Psoas muscle (tissue), 8 donors: ENCODE measurements around the gene GALR3. TPM values are rescaled to one million over a fixed set of nuclear protein-coding genes. Genes with fewer than 3 reads are reported as not detected.

Experiments used
- ATAC-seq, 4 donors: fragments of 200-7000 bp; cut with Tn5 transposase; one replicate each; pipeline ENCODE4 v1.9.1; 2020; ENCODE audit warnings: moderate library complexity in 3 of 4, mild to moderate bottlenecking in 2 of 4
- DNase-seq, 2 donors: peaks; one replicate each; pipeline ENCODE4 v3.0.0-alpha.2; 2020
- H3K27ac ChIP-seq: fragments of 200-600 bp; one replicate; pipeline ENCODE4 v1.8.0; 2022
- H3K27me3 ChIP-seq, 3 donors: fragments of 200-600 bp in 1 of 3; one replicate each; pipeline versions ENCODE4 v1.6.1 to v1.8.0; 2013 to 2022; ENCODE audit warnings: low read length in 2 of 3, mild to moderate bottlenecking in 2 of 3, moderate library complexity in 1 of 3; ENCODE audit not compliant: insufficient read depth in 3 of 3
- H3K36me3 ChIP-seq, 2 donors: fragments of 200-600 bp in 1 of 2; one replicate each; pipeline versions ENCODE4 v1.6.1 to v1.8.0; 2013 to 2022; ENCODE audit warnings: low read depth in 1 of 2, mild to moderate bottlenecking in 1 of 2, moderate library complexity in 1 of 2; ENCODE audit not compliant: insufficient read depth in 1 of 2
- H3K4me1 ChIP-seq: fragments of 200-600 bp; one replicate; pipeline ENCODE4 v1.8.0; 2022
- H3K4me3 ChIP-seq: fragments of 200-600 bp; one replicate; pipeline ENCODE4 v1.8.0; 2022; ENCODE audit warnings: mild to moderate bottlenecking
- H3K9me3 ChIP-seq: fragments of 200-600 bp; one replicate; pipeline ENCODE4 v1.8.0; 2022
- CTCF ChIP-seq: fragments of 200-600 bp; IDR thresholded peaks from one replicate; pipeline ENCODE4 v1.8.0; 2022; ENCODE audit warnings: antibody characterized with exemption
- WGBS, 3 donors: extraction: QIAGEN DNeasy Blood & Tissue Kit; methylation state at CpG; one replicate each; pipeline versions ENCODE4 v1.1.6 to v1.1.7; 2013; 5-methylcytosine and 5-hydroxymethylcytosine counted together
- intact Hi-C, 2 donors: fragments of 100-400 bp; cut with DNase I; formaldehyde crosslinking; loops; one replicate each; pipeline versions ENCODE4 v1.11.0 to v1.14.2; 2022
- polyA plus RNA-seq, 3 donors: library from polyadenylated mRNA; stranded (reverse); fragments of 200-250 nt; gene quantifications; one replicate each; pipeline ENCODE4 v1.2.3, GENCODE V29; 2013
- total RNA-seq, 4 donors: library from RNA; stranded (reverse); fragmentation: NEBNext Ultra II Directional in 2 of 4; extraction: Animal tissue kit (Norgen Biotek cat#: 25700) in 2 of 4; gene quantifications; one replicate each; pipeline versions ENCODE4 v1.2.1 to v1.2.4, GENCODE V29; 2021 to 2023
- donor health status: healthy with polysubstance abuse.
- donor health status: DM: no; HTN: no; CAD: no; lungs with moderate emphysema.
- donor health status: Bipolar disorder and iron deficiency.
- donor health status: healthy.
- donor health status: DM: yes; HTN: yes; CAD: no.
- donor health status: DM: no; HTN: no; CAD: no.
- donor health status: DM: no; HTN: no; CAD: no.
- donor health status: DM: yes; HTN: yes; CAD: no.

GALR3 gene
- total and polyA plus RNA-seq, 7 donors = 0.04 to 0.32 TPM; not detected in 5

DNA sequence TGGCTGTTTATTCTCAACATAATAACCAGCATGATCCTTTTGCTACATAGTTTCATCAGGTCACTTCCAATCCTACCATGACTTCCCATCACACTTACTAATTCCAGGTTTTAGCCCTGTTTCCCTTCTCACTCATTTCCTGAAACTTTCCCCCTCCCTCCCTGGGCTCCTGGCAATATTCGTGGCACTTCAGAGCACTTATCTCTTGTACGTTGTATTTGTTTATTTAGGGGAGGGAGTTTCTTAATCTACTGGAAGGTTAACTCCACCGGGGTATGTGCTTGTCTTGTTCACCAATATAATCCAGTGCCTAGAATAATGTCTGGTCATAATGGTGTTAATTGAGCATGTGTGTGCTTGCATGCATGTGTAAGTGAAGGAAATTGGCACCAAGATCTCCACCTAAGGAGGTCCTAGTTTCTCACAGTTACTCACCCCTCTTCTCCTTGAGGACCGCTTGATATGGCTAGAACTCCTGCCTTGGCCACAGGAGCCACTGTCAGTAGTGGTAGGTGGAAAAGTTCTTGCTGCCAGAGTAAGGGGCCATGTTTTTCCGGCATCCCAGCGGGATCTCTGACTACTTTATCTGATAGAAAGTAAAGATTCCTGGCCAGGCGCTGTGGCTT lies 37.7 kb downstream of the GALR3 start:
- Histone ChIP-seq H3K9me3 (no peaks in the 10 kb centered on the region), H3K4me1 (peaks cover 29% of the 10 kb centered on the region), H3K27me3 (no peaks in the 10 kb centered on the region), H3K27ac (peak overlapping the region; percentile 85), H3K36me3 (peaks cover 21 to 97% of the 10 kb centered on the region in 2 donors), H3K4me3 (no peak overlapping the region)
- no peak for DNase-seq
- no peak for ATAC-seq
- intact Hi-C loops = no loop called here
- 67 to 82% (median 70%) methylated on average over 7 of the region's 7 CpGs for WGBS, 3 donors
- no peak for TF ChIP-seq CTCF

- H3K27me3 ChIP-seq = no peaks in the 10 kb centered on the region
- peak overlapping the region; percentile 36 for H3K27ac ChIP-seq
- TF ChIP-seq CTCF = no peak
- ATAC-seq (peak in 1 of 4 donors; percentile 45), DNase-seq (no peak)
- intact Hi-C loops = loop anchor here (1.0 to 2.0 kb wide), 2 partner anchors 44 to 45 kb away; no protein-coding TSS in a partner anchor
- no peak overlapping the region for H3K4me3 ChIP-seq
- peaks cover 21 to 97% of the 10 kb centered on the region in 2 donors for H3K36me3 ChIP-seq
- no peaks in the 10 kb centered on the region for H3K9me3 ChIP-seq
- H3K4me1 ChIP-seq = peaks cover 29% of the 10 kb centered on the region
- 44 to 72% (median 46%) methylated on average over 7 of the region's 7 CpGs for WGBS, 3 donors
Observed at GRCh38 chr22:37862570-37863325, 39.6 kb downstream of the GALR3 start.

GRCh38 chr22:37865510-37865909 lies 42.3 kb downstream of the GALR3 start:
- intact Hi-C loops = no loop called here
- H3K4me1 ChIP-seq = peaks cover 24% of the 10 kb centered on the region
- no peak for DNase-seq
- no peaks in the 10 kb centered on the region for H3K9me3 ChIP-seq
- TF ChIP-seq CTCF = no peak
- no peak for ATAC-seq
- peaks cover 33 to 98% of the 10 kb centered on the region in 2 donors for H3K36me3 ChIP-seq
- H3K27me3 ChIP-seq = no peaks in the 10 kb centered on the region
- no peak overlapping the region for H3K27ac ChIP-seq
- WGBS, 3 donors = 82 to 88% (median 83%) methylated on average over 6 of the region's 6 CpGs
- no peak overlapping the region for H3K4me3 ChIP-seq

GRCh38 chr22:37870273-37870672 lies 47.1 kb downstream of the GALR3 start:
- intact Hi-C loops = no loop called here
- Histone ChIP-seq H3K36me3 (peaks cover 23 to 99% of the 10 kb centered on the region in 2 donors), H3K4me1 (no peaks in the 10 kb centered on the region), H3K9me3 (no peaks in the 10 kb centered on the region), H3K27ac (no peak overlapping the region), H3K27me3 (no peaks in the 10 kb centered on the region), H3K4me3 (no peak overlapping the region)
- ATAC-seq = no peak
- no peak for TF ChIP-seq CTCF
- DNase-seq = no peak
- 75 to 79% (median 76%) methylated on average over 7 of the region's 7 CpGs for WGBS, 3 donors

Other genes starting within 250 kb of the GALR3 start
- gene LGALS2, start 243.3 kb upstream of the GALR3 start, total RNA-seq = not detected
- under 1 TPM in 2 of 3 donors, not detected in 1; 0.06 to 0.35 TPM for gene LGALS2, start 243.3 kb upstream of the GALR3 start, polyA plus RNA-seq
- gene GGA1, start 214.5 kb upstream of the GALR3 start, total RNA-seq = 10 to 100 TPM; 31.9 to 37.2 (median 33.1) TPM
- gene GGA1, start 214.5 kb upstream of the GALR3 start, polyA plus RNA-seq = 10 to 100 TPM; 30.2 to 39.4 (median 39.4) TPM
- 1 to 10 TPM; 1.4 to 2.4 (median 1.9) TPM for gene SH3BP1, start 183.7 kb upstream of the GALR3 start, total RNA-seq
- gene SH3BP1, start 183.7 kb upstream of the GALR3 start, polyA plus RNA-seq = under 1 TPM; 0.20 to 0.64 (median 0.34) TPM
- 10 to 100 TPM in 3 of 4 donors, 1 to 10 TPM in 1; 9.0 to 13.0 (median 12.3) TPM for gene PDXP, start 164.7 kb upstream of the GALR3 start, total RNA-seq
- 10 to 100 TPM in 2 of 3 donors, 1 to 10 TPM in 1; 9.8 to 37.9 (median 24.4) TPM for gene PDXP, start 164.7 kb upstream of the GALR3 start, polyA plus RNA-seq
- gene LGALS1, start 147.7 kb upstream of the GALR3 start, total RNA-seq = 1,000 to 10,000 TPM in 1 of 4 donors, 100 to 1,000 TPM in 3; 434 to 1,013 (median 908) TPM
- gene LGALS1, start 147.7 kb upstream of the GALR3 start, polyA plus RNA-seq = 1,000 to 10,000 TPM in 2 of 3 donors, 100 to 1,000 TPM in 1; 717 to 1,817 (median 1,077) TPM
- 10 to 100 TPM; 11.9 to 15.4 (median 12.3) TPM for gene NOL12, start 137.0 kb upstream of the GALR3 start, total RNA-seq
- gene NOL12, start 137.0 kb upstream of the GALR3 start, polyA plus RNA-seq = 10 to 100 TPM; 21.0 to 43.4 (median 22.0) TPM
- 10 to 100 TPM; 22.1 to 34.6 (median 24.5) TPM for gene TRIOBP, start 126.3 kb upstream of the GALR3 start, total RNA-seq
- gene TRIOBP, start 126.3 kb upstream of the GALR3 start, polyA plus RNA-seq = 10 to 100 TPM; 19.1 to 42.7 (median 24.7) TPM
- gene GCAT, start 15.4 kb upstream of the GALR3 start, total RNA-seq = 10 to 100 TPM in 1 of 4 donors, 1 to 10 TPM in 3; 7.7 to 19.2 (median 9.3) TPM
- gene GCAT, start 15.4 kb upstream of the GALR3 start, polyA plus RNA-seq = 1 to 10 TPM; 5.4 to 8.3 (median 7.8) TPM
- 10 to 100 TPM; 11.3 to 18.0 (median 12.5) TPM for gene ANKRD54, start 21.0 kb downstream of the GALR3 start, total RNA-seq
- gene ANKRD54, start 21.0 kb downstream of the GALR3 start, polyA plus RNA-seq = 10 to 100 TPM; 12.0 to 37.2 (median 13.9) TPM
- 100 to 1,000 TPM; 369 to 483 (median 441) TPM for gene EIF3L, start 26.0 kb downstream of the GALR3 start, total RNA-seq
- gene EIF3L, start 26.0 kb downstream of the GALR3 start, polyA plus RNA-seq = 100 to 1,000 TPM; 265 to 327 (median 310) TPM
- gene MICALL1, start 82.9 kb downstream of the GALR3 start, total RNA-seq = 10 to 100 TPM; 16.4 to 24.7 (median 18.9) TPM
- 10 to 100 TPM; 10.3 to 16.9 (median 12.1) TPM for gene MICALL1, start 82.9 kb downstream of the GALR3 start, polyA plus RNA-seq
- under 1 TPM; 0.17 to 0.43 (median 0.20) TPM for gene C22orf23, start 130.2 kb downstream of the GALR3 start, total RNA-seq
- 1 to 10 TPM in 1 of 3 donors, under 1 TPM in 2; 0.36 to 1.2 (median 0.72) TPM for gene C22orf23, start 130.2 kb downstream of the GALR3 start, polyA plus RNA-seq
- 10 to 100 TPM; 69.2 to 95.9 (median 88.4) TPM for gene POLR2F, start 130.3 kb downstream of the GALR3 start, total RNA-seq
- gene POLR2F, start 130.3 kb downstream of the GALR3 start, polyA plus RNA-seq = 100 to 1,000 TPM; 215 to 280 (median 238) TPM
- gene SOX10, start 161.2 kb downstream of the GALR3 start, total RNA-seq = under 1 TPM in 2 of 4 donors, not detected in 2; 0.25 to 0.36 TPM
- gene SOX10, start 161.2 kb downstream of the GALR3 start, polyA plus RNA-seq = under 1 TPM; 0.10 to 0.18 (median 0.18) TPM
- gene PICK1, start 234.0 kb downstream of the GALR3 start, total RNA-seq = 10 to 100 TPM; 11.9 to 31.5 (median 17.8) TPM
- 10 to 100 TPM; 15.2 to 19.6 (median 18.9) TPM for gene PICK1, start 234.0 kb downstream of the GALR3 start, polyA plus RNA-seq